Measurements from ENCODE around the gene MYF5. TPM values are rescaled to one million over a fixed set of nuclear protein-coding genes. Genes with fewer than 3 reads are reported as not detected.

MYF5 gene
- total and polyA plus RNA-seq, 9 of the 15 experiments (the other 6 are each of a cell fraction or from before 2014, with no cell fraction given), result not detected

DNA sequence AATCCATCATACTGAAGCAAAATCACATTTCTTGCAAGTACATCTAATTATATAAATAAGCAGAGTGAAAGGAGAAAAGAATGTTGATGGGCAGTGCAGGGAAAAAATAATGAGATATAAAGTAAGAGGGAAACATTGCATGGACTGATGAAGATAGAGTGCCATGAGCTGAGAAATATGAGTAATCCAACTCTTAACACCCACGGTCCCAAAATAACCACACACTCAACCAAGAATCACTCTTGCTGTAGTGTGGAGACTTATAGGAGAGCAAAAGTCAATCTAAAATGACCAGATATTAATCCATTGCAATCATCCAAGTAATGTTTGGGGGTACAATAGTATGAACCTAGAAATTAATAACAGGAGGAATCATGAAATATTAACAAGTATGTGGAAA, 40.2 kb downstream of the MYF5 start (continued):
- TF ChIP-seq, protein P1, sequence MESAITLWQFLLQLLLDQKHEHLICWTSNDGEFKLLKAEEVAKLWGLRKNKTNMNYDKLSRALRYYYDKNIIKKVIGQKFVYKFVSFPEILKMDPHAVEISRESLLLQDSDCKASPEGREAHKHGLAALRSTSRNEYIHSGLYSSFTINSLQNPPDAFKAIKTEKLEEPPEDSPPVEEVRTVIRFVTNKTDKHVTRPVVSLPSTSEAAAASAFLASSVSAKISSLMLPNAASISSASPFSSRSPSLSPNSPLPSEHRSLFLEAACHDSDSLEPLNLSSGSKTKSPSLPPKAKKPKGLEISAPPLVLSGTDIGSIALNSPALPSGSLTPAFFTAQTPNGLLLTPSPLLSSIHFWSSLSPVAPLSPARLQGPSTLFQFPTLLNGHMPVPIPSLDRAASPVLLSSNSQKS (CRISPR knock-in tag; IDR thresholded peaks at IDR 0.05), result no peak

DNA sequence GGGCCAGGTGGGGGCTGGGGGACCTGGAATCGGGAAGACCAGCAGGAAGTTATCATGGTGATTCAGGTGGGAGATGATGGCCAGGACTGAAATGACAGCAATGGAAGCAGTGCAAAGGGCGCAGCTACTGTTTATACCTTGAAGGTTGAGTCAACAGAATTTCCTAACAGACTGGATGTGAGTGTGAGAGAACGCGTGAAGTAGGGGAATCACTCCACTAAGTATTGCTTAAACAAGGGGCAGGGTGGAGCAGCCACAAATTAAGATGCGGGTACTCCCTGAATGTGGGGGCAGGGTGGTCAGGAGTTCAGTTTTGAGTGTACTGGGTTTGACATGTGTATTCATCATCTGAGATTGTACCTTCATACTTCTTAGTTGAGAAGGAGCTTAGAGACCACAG, 45.1 kb downstream of the MYF5 start:
- Histone ChIP-seq H2AFZ (ENCODE audit: low read depth, low read length) (no peak overlapping the region), H3K4me3 (no peak overlapping the region), H3K27me3 (ENCODE audit: control insufficient read depth in 2 of 2, insufficient read depth in 2 of 2, low read length in 2 of 2) (no peaks in the 10 kb centered on the region), H3K27ac (ENCODE audit: extremely low read depth, low read depth, low read length) (no peak overlapping the region), H3K4me2 (ENCODE audit: insufficient read depth, low read length) (no peak overlapping the region), H3K9me3 (replicated peaks; ENCODE audit: control insufficient read depth, insufficient read depth, low read depth, low read length) (no peaks in the 10 kb centered on the region; the same call in 1 of the 2 replicates), H3K4me1 (replicated peaks in 1 of 2; ENCODE audit: control insufficient read depth in 2 of 2, insufficient read depth in 2 of 2, low read length in 2 of 2) (no peaks in the 10 kb centered on the region), H3K9ac (ENCODE audit: insufficient read depth in 1 of 2, low read depth in 2 of 2, low read length in 2 of 2) (no peak overlapping the region), H4K20me1 (replicated peaks; ENCODE audit: control insufficient read depth, insufficient read depth, low read length) (no peaks in the 10 kb centered on the region), H3K79me2 (ENCODE audit: control insufficient read depth, insufficient read depth, low read length) (no peaks in the 10 kb centered on the region), H3K36me3 (ENCODE audit: control insufficient read depth, insufficient read depth, low read length) (no peaks in the 10 kb centered on the region), H3K9me1 (ENCODE audit: control insufficient read depth, insufficient read depth, low read length) (no peaks in the 10 kb centered on the region)
- ATAC-seq (no peak), FAIRE-seq (no peak), DNase-seq (ENCODE audit: extremely low read depth in 1 of 4, low spot score in 3 of 4) (no peak)
- no TSS peak for BruUV-seq (replicated peaks)
- WGBS (ENCODE audit: insufficient coverage, low coverage, missing lambda C conversion rate), result 2% methylated on average over 4 of the region's 5 CpGs
- intact Hi-C loops (cut with micrococcal nuclease), result no loop called here
- in situ Hi-C loops (cut with MboI), result no loop called here
- CTCF ChIA-PET (ENCODE audit: low intra/inter-chr PET ratio), result no interaction called here
- POLR2A ChIA-PET, result no interaction called here
- TF ChIP-seq TRIM24 (IDR thresholded peaks at IDR 0.05) (no peak), TCF7 (IDR thresholded peaks at IDR 0.05; ENCODE audit: borderline replicate concordance) (no peak), GABPA (tag; conservative IDR thresholded peaks at IDR 0.05; ENCODE audit: low read depth) (no peak), CREM (IDR thresholded peaks at IDR 0.05; ENCODE audit: low read depth) (no peak), ARNT (IDR thresholded peaks at IDR 0.05) (no peak), ZC3H11A (IDR thresholded peaks at IDR 0.05; ENCODE audit: low read depth, low read length) (no peak), SMAD2 (IDR thresholded peaks at IDR 0.05; ENCODE audit: low read depth, low read length) (no peak), ZNF263 (CRISPR knock-in tag; IDR thresholded peaks at IDR 0.05; ENCODE audit: borderline replicate concordance) (no peak)
- TF ChIP-seq, protein P2, sequence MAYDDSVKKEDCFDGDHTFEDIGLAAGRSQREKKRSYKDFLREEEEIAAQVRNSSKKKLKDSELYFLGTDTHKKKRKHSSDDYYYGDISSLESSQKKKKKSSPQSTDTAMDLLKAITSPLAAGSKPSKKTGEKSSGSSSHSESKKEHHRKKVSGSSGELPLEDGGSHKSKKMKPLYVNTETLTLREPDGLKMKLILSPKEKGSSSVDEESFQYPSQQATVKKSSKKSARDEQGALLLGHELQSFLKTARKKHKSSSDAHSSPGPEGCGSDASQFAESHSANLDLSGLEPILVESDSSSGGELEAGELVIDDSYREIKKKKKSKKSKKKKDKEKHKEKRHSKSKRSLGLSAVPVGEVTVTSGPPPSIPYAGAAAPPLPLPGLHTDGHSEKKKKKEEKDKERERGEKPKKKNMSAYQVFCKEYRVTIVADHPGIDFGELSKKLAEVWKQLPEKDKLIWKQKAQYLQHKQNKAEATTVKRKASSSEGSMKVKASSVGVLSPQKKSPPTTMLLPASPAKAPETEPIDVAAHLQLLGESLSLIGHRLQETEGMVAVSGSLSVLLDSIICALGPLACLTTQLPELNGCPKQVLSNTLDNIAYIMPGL (CRISPR knock-in tag; IDR thresholded peaks at IDR 0.05), result no peak
- TF ChIP-seq, protein P3, sequence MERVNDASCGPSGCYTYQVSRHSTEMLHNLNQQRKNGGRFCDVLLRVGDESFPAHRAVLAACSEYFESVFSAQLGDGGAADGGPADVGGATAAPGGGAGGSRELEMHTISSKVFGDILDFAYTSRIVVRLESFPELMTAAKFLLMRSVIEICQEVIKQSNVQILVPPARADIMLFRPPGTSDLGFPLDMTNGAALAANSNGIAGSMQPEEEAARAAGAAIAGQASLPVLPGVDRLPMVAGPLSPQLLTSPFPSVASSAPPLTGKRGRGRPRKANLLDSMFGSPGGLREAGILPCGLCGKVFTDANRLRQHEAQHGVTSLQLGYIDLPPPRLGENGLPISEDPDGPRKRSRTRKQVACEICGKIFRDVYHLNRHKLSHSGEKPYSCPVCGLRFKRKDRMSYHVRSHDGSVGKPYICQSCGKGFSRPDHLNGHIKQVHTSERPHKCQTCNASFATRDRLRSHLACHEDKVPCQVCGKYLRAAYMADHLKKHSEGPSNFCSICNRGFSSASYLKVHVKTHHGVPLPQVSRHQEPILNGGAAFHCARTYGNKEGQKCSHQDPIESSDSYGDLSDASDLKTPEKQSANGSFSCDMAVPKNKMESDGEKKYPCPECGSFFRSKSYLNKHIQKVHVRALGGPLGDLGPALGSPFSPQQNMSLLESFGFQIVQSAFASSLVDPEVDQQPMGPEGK (CRISPR knock-in tag; IDR thresholded peaks at IDR 0.05; ENCODE audit: borderline replicate concordance), result no peak
- TF ChIP-seq, protein P4, sequence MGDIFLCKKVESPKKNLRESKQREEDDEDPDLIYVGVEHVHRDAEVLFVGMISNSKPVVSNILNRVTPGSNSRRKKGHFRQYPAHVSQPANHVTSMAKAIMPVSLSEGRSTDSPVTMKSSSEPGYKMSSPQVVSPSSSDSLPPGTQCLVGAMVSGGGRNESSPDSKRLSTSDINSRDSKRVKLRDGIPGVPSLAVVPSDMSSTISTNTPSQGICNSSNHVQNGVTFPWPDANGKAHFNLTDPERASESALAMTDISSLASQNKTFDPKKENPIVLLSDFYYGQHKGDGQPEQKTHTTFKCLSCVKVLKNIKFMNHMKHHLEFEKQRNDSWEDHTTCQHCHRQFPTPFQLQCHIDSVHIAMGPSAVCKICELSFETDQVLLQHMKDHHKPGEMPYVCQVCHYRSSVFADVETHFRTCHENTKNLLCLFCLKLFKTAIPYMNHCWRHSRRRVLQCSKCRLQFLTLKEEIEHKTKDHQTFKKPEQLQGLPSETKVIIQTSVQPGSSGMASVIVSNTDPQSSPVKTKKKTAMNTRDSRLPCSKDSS (IDR thresholded peaks at IDR 0.05; ENCODE audit: low read depth, partially characterized antibody), result no peak
- TF ChIP-seq, protein P5, sequence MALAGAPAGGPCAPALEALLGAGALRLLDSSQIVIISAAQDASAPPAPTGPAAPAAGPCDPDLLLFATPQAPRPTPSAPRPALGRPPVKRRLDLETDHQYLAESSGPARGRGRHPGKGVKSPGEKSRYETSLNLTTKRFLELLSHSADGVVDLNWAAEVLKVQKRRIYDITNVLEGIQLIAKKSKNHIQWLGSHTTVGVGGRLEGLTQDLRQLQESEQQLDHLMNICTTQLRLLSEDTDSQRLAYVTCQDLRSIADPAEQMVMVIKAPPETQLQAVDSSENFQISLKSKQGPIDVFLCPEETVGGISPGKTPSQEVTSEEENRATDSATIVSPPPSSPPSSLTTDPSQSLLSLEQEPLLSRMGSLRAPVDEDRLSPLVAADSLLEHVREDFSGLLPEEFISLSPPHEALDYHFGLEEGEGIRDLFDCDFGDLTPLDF (CRISPR knock-in tag; IDR thresholded peaks at IDR 0.05), result no peak

All from K562 (cell line).